Measurements from ENCODE around the gene FEV.

Gene FEV

DNA sequence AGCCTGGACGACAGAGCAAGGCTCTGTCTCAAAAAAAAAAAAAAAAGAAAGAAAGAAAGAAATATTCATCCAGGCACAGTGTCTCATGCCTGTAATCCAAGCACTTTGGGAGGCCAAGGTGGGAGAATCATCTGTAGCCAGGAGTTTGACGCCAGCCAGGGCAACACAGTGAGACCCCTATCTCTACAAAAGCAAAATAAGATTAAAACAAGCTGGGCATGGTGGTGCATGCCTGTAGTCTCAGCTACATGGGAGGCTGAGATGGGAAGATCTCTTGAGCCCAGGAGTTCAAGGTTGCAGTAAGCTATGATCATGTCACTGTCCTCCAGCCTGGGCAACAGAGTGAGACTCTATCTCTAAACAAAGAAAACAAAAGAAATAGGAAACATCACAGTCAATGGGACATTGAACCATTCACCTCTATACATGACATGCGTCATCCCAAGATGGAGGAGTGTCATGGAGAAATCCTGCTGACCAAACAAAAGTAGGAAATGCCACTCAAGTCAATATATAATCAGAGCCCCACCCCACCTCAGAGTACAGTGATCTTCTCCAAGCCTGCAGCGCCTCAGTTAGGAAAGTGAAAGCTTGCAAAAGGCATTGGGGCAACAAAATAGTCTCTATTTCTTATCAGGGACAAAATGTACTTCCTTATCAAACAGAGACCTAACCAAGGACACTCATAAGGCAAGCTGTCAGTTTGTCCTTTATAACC lies 9.8 kb downstream of the FEV start:
- no peaks in the 10 kb centered on the region for H3K27me3 ChIP-seq (ENCODE audit: control insufficient read depth, insufficient read depth, low read length)
- no peak overlapping the region for H3K4me2 ChIP-seq (ENCODE audit: low read length)

GRCh38 chr2:218970894-218971293 lies 14.1 kb downstream of the FEV start:
- Histone ChIP-seq H3K27ac (no peak overlapping the region), H3K4me3 (ENCODE audit: low read depth, low read length) (no peak overlapping the region), H3K36me3 (ENCODE audit: control insufficient read depth, insufficient read depth, low read length) (no peaks in the 10 kb centered on the region), H3K9me3 (ENCODE audit: control insufficient read depth, low read length) (no peaks in the 10 kb centered on the region), H3K4me2 (ENCODE audit: low read length) (no peak overlapping the region), H3K4me1 (no peaks in the 10 kb centered on the region), H3K9ac (no peak overlapping the region), H3K79me2 (no peaks in the 10 kb centered on the region), H2AFZ (no peak overlapping the region), H3K27me3 (ENCODE audit: control insufficient read depth, insufficient read depth, low read length) (no peaks in the 10 kb centered on the region)
- TF ChIP-seq, protein P1, sequence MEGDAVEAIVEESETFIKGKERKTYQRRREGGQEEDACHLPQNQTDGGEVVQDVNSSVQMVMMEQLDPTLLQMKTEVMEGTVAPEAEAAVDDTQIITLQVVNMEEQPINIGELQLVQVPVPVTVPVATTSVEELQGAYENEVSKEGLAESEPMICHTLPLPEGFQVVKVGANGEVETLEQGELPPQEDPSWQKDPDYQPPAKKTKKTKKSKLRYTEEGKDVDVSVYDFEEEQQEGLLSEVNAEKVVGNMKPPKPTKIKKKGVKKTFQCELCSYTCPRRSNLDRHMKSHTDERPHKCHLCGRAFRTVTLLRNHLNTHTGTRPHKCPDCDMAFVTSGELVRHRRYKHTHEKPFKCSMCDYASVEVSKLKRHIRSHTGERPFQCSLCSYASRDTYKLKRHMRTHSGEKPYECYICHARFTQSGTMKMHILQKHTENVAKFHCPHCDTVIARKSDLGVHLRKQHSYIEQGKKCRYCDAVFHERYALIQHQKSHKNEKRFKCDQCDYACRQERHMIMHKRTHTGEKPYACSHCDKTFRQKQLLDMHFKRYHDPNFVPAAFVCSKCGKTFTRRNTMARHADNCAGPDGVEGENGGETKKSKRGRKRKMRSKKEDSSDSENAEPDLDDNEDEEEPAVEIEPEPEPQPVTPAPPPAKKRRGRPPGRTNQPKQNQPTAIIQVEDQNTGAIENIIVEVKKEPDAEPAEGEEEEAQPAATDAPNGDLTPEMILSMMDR (IDR thresholded peaks at IDR 0.05) = no peak

More for the DNA sequence above, 9.8 kb downstream of the FEV start:
- H3K36me3 ChIP-seq (ENCODE audit: control insufficient read depth, insufficient read depth, low read length) = no peaks in the 10 kb centered on the region
- H3K4me1 ChIP-seq = no peaks in the 10 kb centered on the region
- H3K79me2 ChIP-seq = no peaks in the 10 kb centered on the region
- no peak overlapping the region for H3K4me3 ChIP-seq (ENCODE audit: low read depth, low read length)
- H3K9ac ChIP-seq = no peak overlapping the region
- H2AFZ ChIP-seq = no peak overlapping the region
- TF ChIP-seq, protein P1 (IDR thresholded peaks at IDR 0.05) = no peak
- no peak overlapping the region for H3K27ac ChIP-seq
- no peaks in the 10 kb centered on the region for H3K9me3 ChIP-seq (ENCODE audit: control insufficient read depth, low read length)

DNA sequence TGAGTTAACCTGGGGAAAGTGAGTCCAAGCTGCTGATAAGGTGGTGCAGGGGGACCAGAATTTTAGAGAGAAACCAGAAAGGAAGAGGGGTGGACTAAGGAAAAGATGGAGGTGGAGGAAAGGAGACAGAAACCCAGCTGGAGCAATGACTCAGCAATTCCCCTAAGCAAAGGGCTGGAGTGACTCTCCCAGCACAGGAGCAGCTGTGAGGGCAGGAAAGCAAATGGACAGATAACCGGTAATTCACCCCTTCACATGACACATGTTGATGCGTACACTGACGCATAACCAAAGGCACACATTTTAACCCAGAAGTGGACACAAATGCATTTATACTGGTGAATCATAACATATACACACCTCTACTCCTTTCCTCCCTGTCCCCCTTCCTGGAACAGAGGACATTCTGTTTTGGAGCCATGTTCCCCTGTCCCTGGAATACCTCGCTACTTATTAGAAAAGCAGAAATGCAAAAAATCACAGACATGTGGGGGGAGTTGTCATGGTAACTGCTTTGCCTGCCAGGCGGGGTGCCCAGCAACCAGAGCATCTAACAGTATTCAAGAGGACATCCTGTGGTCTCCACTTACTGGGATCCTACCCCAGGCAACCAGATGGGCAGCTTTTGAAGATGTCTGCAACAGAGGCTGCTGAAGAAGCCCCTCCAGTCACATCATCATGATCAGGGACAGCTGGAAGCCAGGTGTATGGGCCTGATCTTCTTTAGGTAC lies 20.8 kb downstream of the FEV start:
- H3K79me2 ChIP-seq = peaks cover 6% of the 10 kb centered on the region
- H3K36me3 ChIP-seq (ENCODE audit: control insufficient read depth, insufficient read depth, low read length) = no peaks in the 10 kb centered on the region
- peak overlapping the region; percentile 83 for H2AFZ ChIP-seq
- no peak overlapping the region for H3K9ac ChIP-seq
- peak overlapping the region; percentile 92 for H3K27ac ChIP-seq
- TF ChIP-seq, protein P1 (IDR thresholded peaks at IDR 0.05) = no peak
- H3K27me3 ChIP-seq (ENCODE audit: control insufficient read depth, insufficient read depth, low read length) = peaks cover 9% of the 10 kb centered on the region
- no peak overlapping the region for H3K4me3 ChIP-seq (ENCODE audit: low read depth, low read length)
- no peaks in the 10 kb centered on the region for H3K9me3 ChIP-seq (ENCODE audit: control insufficient read depth, low read length)
- no peak overlapping the region for H3K4me2 ChIP-seq (ENCODE audit: low read length)
- H3K4me1 ChIP-seq = peaks cover 14% of the 10 kb centered on the region

GRCh38 chr2:218963601-218964000 lies 21.4 kb downstream of the FEV start:
- no peak overlapping the region for H3K4me3 ChIP-seq (ENCODE audit: low read depth, low read length)
- H3K4me1 ChIP-seq = peaks cover 20% of the 10 kb centered on the region
- no peak overlapping the region for H3K4me2 ChIP-seq (ENCODE audit: low read length)
- TF ChIP-seq, protein P1 (IDR thresholded peaks at IDR 0.05) = no peak
- H2AFZ ChIP-seq = peak overlapping the region; percentile 83
- peaks cover 9% of the 10 kb centered on the region for H3K27me3 ChIP-seq (ENCODE audit: control insufficient read depth, insufficient read depth, low read length)
- peak overlapping the region; percentile 20 for H3K9ac ChIP-seq
- H3K9me3 ChIP-seq (ENCODE audit: control insufficient read depth, low read length) = no peaks in the 10 kb centered on the region
- H3K79me2 ChIP-seq = peaks cover 6% of the 10 kb centered on the region
- H3K27ac ChIP-seq = peak overlapping the region; percentile 92
- H3K36me3 ChIP-seq (ENCODE audit: control insufficient read depth, insufficient read depth, low read length) = no peaks in the 10 kb centered on the region
